Caki2 (cell line): ENCODE results near the gene PYGO2. TPM values are rescaled to one million over a fixed set of nuclear protein-coding genes. Genes with fewer than 3 reads are reported as not detected.

Source experiments
- DNase-seq: peaks from one replicate; pipeline ENCODE4 v3.0.0-alpha.2; 2015; ENCODE audit warnings: low read depth
- in situ Hi-C: cut with HindIII; loops from 2 replicates; pipeline ENCODE4 v1.10.0; 2016; ENCODE audit warnings: low sequenced_read_pairs, low pct_unique_long_range_greater_than_20kb, mixed read lengths
- total RNA-seq: library from RNA; depleted of rRNA; stranded (reverse); fragments of >200 nt; shearing (Covaris generic); gene quantifications from 2 replicates; pipeline ENCODE4 v1.2.3, GENCODE V29; 2014; ENCODE audit warnings: low replicate concordance; rRNA removed

Gene PYGO2
- 18.4 and 22.2 TPM in 2 replicates for total RNA-seq

GRCh38 chr1:154961207-154962155 lies at the start of gene PYGO2:
Gene PYGO2, minus strand, starts transcription at chr1:154961782. Its CDS starts 206 bp downstream, at chr1:154961576.
- in situ Hi-C loops, result no loop called here
- DNase-seq, result peak; percentile 85

DNA sequence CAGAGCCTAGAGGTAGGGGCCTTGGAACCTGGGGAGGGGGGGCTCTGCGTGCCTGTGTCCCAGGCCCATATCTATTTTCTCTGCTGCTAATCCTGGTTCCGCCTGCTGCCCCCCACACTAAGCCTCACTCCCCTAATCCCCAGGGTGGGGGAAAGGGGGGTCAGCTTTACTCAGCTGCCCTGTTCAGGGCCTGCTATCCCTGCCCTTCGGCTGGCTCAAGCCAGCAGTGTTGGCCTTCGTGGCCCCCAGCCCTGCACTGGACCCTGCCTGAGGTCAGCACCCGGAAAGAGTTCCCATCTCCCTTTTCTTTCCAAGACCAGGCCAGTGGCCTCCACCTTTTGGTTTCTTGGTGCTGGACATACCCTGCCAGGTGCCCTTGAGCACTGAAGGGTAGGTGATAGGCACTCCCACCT lies 49.4 kb upstream of the PYGO2 start:
- no peak for DNase-seq
- in situ Hi-C loops, result no loop called here

GRCh38 chr1:155010211-155010918 lies 48.8 kb upstream of the PYGO2 start:
- no peak for DNase-seq
- in situ Hi-C loops, result no loop called here

DNA sequence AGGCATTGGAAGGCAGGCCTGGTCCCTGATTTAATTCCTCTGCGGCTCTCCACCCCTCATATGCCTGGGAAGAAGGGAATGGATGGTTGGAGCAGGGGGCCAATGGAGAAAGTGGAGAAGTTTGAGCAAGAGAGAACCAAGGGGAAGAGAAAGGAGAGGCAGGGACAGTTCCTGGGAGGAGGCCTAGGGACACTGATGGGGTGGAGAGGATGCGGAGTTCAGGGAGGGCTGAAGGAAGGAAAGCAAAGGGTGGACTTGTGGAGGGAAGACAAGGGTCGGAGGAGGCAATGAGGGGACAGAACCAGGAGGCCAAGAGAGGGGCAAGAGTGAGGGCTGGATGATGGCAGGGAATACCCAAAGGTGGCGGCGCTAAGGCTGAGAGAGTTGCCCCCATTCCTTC lies 48.2 kb upstream of the PYGO2 start:
- no peak for DNase-seq
- in situ Hi-C loops, result no loop called here

DNA sequence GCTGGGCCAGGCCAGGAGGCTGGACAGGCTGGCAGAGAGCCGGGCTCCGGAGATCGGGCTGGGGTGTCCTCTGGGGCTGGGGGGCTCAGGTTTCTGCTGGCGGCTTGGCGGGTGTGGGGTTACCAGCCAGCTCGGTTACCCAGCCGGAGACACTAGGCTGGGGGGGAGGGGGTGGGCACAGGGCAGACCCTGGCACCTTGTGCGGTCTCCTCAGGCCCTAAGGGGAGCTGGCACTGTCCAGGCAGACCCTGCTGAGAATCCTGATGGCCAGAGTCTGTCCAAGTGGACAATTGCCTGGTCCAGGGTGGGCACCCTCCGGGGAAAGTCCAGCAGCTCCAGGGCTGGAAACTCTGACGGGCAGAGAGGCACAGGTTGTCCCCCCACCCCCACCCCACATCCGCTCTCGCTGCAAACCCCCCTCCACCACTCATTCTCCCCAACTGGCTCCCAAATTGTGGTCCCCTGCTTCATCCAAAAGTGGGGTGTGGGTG lies 47.7 kb upstream of the PYGO2 start:
- DNase-seq, result no peak
- in situ Hi-C loops, result no loop called here

GRCh38 chr1:155008015-155008941 lies 46.7 kb upstream of the PYGO2 start:
- in situ Hi-C loops, result no loop called here
- DNase-seq, result no peak

DNA sequence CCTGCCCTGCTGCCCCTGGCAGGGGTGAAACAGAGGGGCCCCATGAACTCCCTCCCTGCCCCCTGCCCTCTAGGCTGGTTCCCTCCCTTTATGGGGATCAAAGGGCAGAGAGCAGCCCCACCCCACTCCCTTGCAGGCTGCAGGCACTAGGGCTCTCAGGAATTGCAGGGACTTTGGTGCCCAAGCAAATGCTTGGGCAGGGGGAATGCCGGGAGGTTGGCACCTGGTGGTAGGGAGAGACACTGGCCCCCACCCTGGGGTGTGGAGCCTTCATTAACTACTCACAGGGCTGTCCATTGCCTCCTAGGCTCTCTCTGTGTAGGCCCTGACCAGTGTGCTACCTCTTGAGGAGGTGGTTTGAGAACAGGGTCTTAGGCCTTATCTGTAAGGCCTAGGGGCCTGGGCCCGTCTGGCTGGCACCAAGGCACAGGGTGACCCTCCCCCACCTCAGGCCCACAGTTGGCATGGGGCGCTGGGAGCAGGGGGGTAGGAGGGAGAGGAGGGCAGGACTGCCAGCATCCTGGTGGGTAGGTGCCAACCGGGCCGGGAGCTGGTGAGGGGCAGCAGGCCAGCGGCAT lies 45.8 kb upstream of the PYGO2 start:
- DNase-seq, result no peak
- in situ Hi-C loops, result no loop called here

GRCh38 chr1:155006601-155007101 lies 45.1 kb upstream of the PYGO2 start:
- DNase-seq, result no peak
- in situ Hi-C loops, result no loop called here

- in situ Hi-C loops, result no loop called here
- DNase-seq, result no peak
Measured at GRCh38 chr1:155005076-155006011, 43.8 kb upstream of the PYGO2 start.

DNA sequence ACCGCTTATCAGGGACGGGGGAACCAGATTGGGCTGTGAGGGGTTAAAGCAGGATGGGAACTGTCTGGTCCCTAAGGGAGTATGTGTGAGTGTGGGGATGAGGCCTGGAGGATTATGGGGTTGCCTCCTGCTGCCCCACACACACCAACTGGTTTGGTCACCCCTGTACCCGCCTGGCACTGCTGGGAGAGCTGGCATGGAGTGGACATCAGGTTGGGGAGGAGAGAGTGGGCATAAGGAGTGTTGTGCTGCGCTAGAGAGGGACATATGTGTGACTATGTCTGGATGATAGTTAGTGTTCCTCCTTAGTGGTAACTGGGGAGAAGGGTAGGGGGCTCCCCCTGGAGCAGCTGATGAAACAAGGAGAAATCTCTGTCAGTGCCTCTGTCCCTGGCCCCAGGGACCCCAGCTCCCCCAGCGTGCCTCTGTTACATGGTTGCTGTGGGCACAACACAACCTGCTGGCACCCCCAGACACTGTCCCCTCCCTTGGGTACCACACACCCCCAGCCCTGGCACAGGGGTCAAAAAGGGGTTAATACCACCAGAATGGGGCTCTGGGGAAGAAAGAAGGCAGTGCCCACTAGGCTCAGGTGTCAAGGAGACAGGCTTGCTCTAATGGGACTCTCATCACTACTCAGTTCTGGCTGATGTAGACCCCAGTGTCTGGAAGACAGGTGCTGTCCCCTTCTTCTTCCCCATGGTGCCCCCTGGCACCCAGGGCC lies 42.9 kb upstream of the PYGO2 start:
- no peak for DNase-seq
- in situ Hi-C loops, result no loop called here

- DNase-seq, result peak; percentile 26
- in situ Hi-C loops, result no loop called here
Measured at GRCh38 chr1:155003766-155004351, 42.3 kb upstream of the PYGO2 start.

- DNase-seq, result peak; percentile 27
- in situ Hi-C loops, result no loop called here
Measured at GRCh38 chr1:155003227-155003765, 41.7 kb upstream of the PYGO2 start.

GRCh38 chr1:155002464-155003226 lies 41.1 kb upstream of the PYGO2 start, which contains the start of gene ZBTB7B:
Gene ZBTB7B, plus strand, starts transcription at chr1:155002802. Its CDS starts 11,859 bp downstream, at chr1:155014661.
- in situ Hi-C loops, result no loop called here
- peak; percentile 32 for DNase-seq

GRCh38 chr1:155001675-155002463 lies 40.3 kb upstream of the PYGO2 start:
- in situ Hi-C loops, result no loop called here
- DNase-seq, result peak; percentile 93
